KMS-11 (cell line): Measurements from ENCODE around the gene PCSK7.

Experiments used
- H2AFZ ChIP-seq: fragments of 200-600 bp; sonication (generic); 2 replicates; pipeline ENCODE4 v1.6.1; 2016; ENCODE audit warnings: antibody characterized with exemption, mixed run types, low read depth
- H3K27ac ChIP-seq: fragments of 200-600 bp; sonication (generic); 2 replicates; pipeline ENCODE4 v1.6.1; 2016; ENCODE audit warnings: mild to moderate bottlenecking, mixed run types
- H3K27me3 ChIP-seq: fragments of 200-600 bp; sonication (generic); 2 replicates; pipeline ENCODE4 v1.6.1; 2017; ENCODE audit warnings: mild to moderate bottlenecking, low read depth, mixed run types, moderate library complexity; ENCODE audit not compliant: insufficient read depth
- H3K36me3 ChIP-seq: fragments of 200-600 bp; sonication (generic); 2 replicates; pipeline ENCODE4 v1.6.1; 2017; ENCODE audit warnings: mild to moderate bottlenecking, mixed run types; ENCODE audit not compliant: insufficient read depth
- H3K4me1 ChIP-seq: fragments of 200-600 bp; sonication (generic); 2 replicates; pipeline ENCODE4 v1.6.1; 2016; ENCODE audit warnings: mild to moderate bottlenecking, low read depth, mixed run types; ENCODE audit not compliant: poor library complexity, severe bottlenecking
- H3K4me2 ChIP-seq: fragments of 200-600 bp; sonication (generic); 2 replicates; pipeline ENCODE4 v1.7.0; 2016; ENCODE audit warnings: mild to moderate bottlenecking, mixed run types
- H3K4me3 ChIP-seq: fragments of 200-600 bp; sonication (generic); IDR thresholded peaks from 2 replicates; pipeline ENCODE4 v1.6.1; 2017; ENCODE audit warnings: low read depth, low read length, mixed read lengths; ENCODE audit not compliant: insufficient read depth
- H3K79me2 ChIP-seq: fragments of 200-600 bp; sonication (generic); 2 replicates; pipeline ENCODE4 v1.6.1; 2016; ENCODE audit warnings: low read depth, mixed run types; ENCODE audit not compliant: insufficient read depth
- H3K9ac ChIP-seq: fragments of 200-600 bp; sonication (generic); 2 replicates; pipeline ENCODE4 v1.6.1; 2016; ENCODE audit warnings: mild to moderate bottlenecking, mixed run types
- H4K20me1 ChIP-seq: fragments of 200-600 bp; sonication (generic); 2 replicates; pipeline ENCODE4 v1.6.1; 2016; ENCODE audit warnings: mild to moderate bottlenecking, mixed run types; ENCODE audit not compliant: insufficient read depth
- CTCF ChIP-seq: fragments of 200-600 bp; sonication (generic); conservative IDR thresholded peaks from 2 replicates; pipeline ENCODE4 v1.6.1; 2017; ENCODE audit warnings: low read depth, mild to moderate bottlenecking, antibody characterized with exemption, low read length, moderate library complexity, mixed read lengths

PCSK7 gene

GRCh38 chr11:117219001-117219400 is 12.9 kb downstream of the PCSK7 start:
- H3K4me2 ChIP-seq: no peak overlapping the region
- no peaks in the 10 kb centered on the region for H3K27me3 ChIP-seq
- H4K20me1 ChIP-seq: no peaks in the 10 kb centered on the region
- no peak overlapping the region for H2AFZ ChIP-seq
- no peak overlapping the region for H3K9ac ChIP-seq
- H3K4me1 ChIP-seq: no peaks in the 10 kb centered on the region
- TF ChIP-seq CTCF: no peak
- no peak overlapping the region for H3K4me3 ChIP-seq
- no peaks in the 10 kb centered on the region for H3K36me3 ChIP-seq
- no peak overlapping the region for H3K27ac ChIP-seq
- H3K79me2 ChIP-seq: no peaks in the 10 kb centered on the region

GRCh38 chr11:117218133-117218915 is 13.5 kb downstream of the PCSK7 start:
- no peak overlapping the region for H3K9ac ChIP-seq
- no peak overlapping the region for H3K27ac ChIP-seq
- no peaks in the 10 kb centered on the region for H3K4me1 ChIP-seq
- TF ChIP-seq CTCF: no peak
- no peaks in the 10 kb centered on the region for H3K79me2 ChIP-seq
- H3K36me3 ChIP-seq: no peaks in the 10 kb centered on the region
- no peak overlapping the region for H2AFZ ChIP-seq
- no peak overlapping the region for H3K4me2 ChIP-seq
- H4K20me1 ChIP-seq: no peaks in the 10 kb centered on the region
- no peaks in the 10 kb centered on the region for H3K27me3 ChIP-seq
- no peak overlapping the region for H3K4me3 ChIP-seq

- Histone ChIP-seq H3K4me3 (no peak overlapping the region), H2AFZ (no peak overlapping the region), H3K27ac (no peak overlapping the region), H3K79me2 (no peaks in the 10 kb centered on the region), H3K27me3 (no peaks in the 10 kb centered on the region), H3K4me1 (no peaks in the 10 kb centered on the region), H3K36me3 (no peaks in the 10 kb centered on the region), H3K9ac (no peak overlapping the region), H4K20me1 (no peaks in the 10 kb centered on the region), H3K4me2 (no peak overlapping the region)
- TF ChIP-seq CTCF: no peak
Measured at GRCh38 chr11:117217141-117218084, 14.5 kb downstream of the PCSK7 start.

- Histone ChIP-seq H3K36me3 (no peaks in the 10 kb centered on the region), H3K79me2 (no peaks in the 10 kb centered on the region), H3K27me3 (no peaks in the 10 kb centered on the region), H4K20me1 (no peaks in the 10 kb centered on the region), H3K4me2 (no peak overlapping the region), H3K4me3 (no peak overlapping the region), H3K27ac (no peak overlapping the region), H3K9ac (no peak overlapping the region), H2AFZ (no peak overlapping the region), H3K4me1 (no peaks in the 10 kb centered on the region)
- TF ChIP-seq CTCF: no peak
Measured at GRCh38 chr11:117214404-117215110, 17.3 kb downstream of the PCSK7 start.
